ENCODE data around the gene ACOT13.

GRCh38 chr6:24655215-24655614 lies 11.7 kb upstream of the ACOT13 start:
- no peak for TF ChIP-seq CTCF (IDR thresholded peaks at IDR 0.05; ENCODE audit: low read depth, low read length, poor library complexity, severe bottlenecking)
- no peak for TF ChIP-seq EZH2phosphoT487 (IDR thresholded peaks at IDR 0.05; ENCODE audit: borderline replicate concordance, low read length)
